NT2/D1 (cell line): ENCODE results near the gene TNFRSF13B.

Source experiments
- DNase-seq: peaks from one replicate; pipeline ENCODE4 v3.0.0-alpha.2; 2011; ENCODE audit warnings: low read depth, low spot score
- H3K27me3 ChIP-seq: 2 replicates; pipeline ENCODE4 v1.6.0; 2011; ENCODE audit warnings: mild to moderate bottlenecking; ENCODE audit not compliant: insufficient read length, insufficient read depth
- H3K36me3 ChIP-seq: 2 replicates; pipeline ENCODE4 v1.6.1; 2011; ENCODE audit warnings: mild to moderate bottlenecking, low read length, mixed read lengths; ENCODE audit not compliant: insufficient read depth, insufficient read length
- H3K4me1 ChIP-seq: 2 replicates; pipeline ENCODE4 v1.5.1; 2011; ENCODE audit not compliant: insufficient read depth, insufficient read length
- H3K4me3 ChIP-seq: 2 replicates; pipeline ENCODE4 v1.5.1; 2011; ENCODE audit warnings: low read depth; ENCODE audit not compliant: insufficient read length
- H3K9ac ChIP-seq: 2 replicates; pipeline ENCODE4 v1.6.0; 2011; ENCODE audit warnings: low read depth; ENCODE audit not compliant: insufficient read length
- H3K9me3 ChIP-seq: 2 replicates; pipeline ENCODE4 v1.5.1; 2011; ENCODE audit warnings: mild to moderate bottlenecking, low read length; ENCODE audit not compliant: insufficient read depth
- SUZ12 ChIP-seq: IDR thresholded peaks from 2 replicates; pipeline ENCODE4 v1.6.1; 2011; ENCODE audit not compliant: insufficient read length, insufficient read depth; ENCODE audit errors: extremely low read depth
- YY1 ChIP-seq: IDR thresholded peaks from 2 replicates; pipeline ENCODE4 v1.6.1; 2011; ENCODE audit not compliant: insufficient read length, insufficient read depth
- ZNF274 ChIP-seq: IDR thresholded peaks from 2 replicates; pipeline ENCODE4 v1.6.1; 2011; ENCODE audit warnings: mild to moderate bottlenecking, low read depth, low read length

The TNFRSF13B gene

DNA sequence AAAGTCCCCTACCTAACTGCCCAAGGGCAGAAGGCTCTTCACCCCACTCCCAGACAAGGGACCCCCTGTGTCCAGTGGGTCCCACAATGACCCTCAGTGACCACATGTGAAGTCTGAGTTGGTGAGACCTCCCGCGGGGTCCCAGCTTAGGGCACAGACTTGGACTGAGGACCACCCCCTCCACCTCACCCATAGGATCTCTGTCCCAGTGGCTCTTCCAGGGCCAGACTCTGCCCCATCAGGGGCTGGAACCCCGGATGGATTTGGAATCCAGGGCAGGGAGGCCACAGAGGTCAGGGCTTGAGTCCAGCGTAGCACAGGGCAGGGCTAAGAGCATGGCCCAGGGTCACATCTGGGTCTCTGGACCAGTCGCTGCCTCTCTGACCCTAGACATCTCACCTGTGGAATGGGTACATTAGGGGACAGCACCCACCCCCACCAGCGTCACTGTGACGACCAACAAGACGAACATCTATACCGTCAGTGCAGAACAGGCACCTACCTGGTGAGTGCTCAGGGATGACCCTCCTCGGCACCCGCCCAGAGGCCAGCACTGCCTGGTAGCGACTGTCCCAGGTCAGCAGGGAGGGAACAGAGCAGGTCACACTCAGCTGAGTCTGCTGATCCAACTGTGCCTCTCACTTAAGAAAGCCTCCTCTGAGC, 37.7 kb downstream of the TNFRSF13B start:
- no peak for TF ChIP-seq SUZ12
- TF ChIP-seq ZNF274, result no peak
- no peak for TF ChIP-seq YY1
- Histone ChIP-seq H3K9ac (no peak overlapping the region), H3K4me3 (no peak overlapping the region), H3K27me3 (no peaks in the 10 kb centered on the region), H3K4me1 (peaks cover 9% of the 10 kb centered on the region), H3K9me3 (no peaks in the 10 kb centered on the region), H3K36me3 (no peaks in the 10 kb centered on the region)
- no peak for DNase-seq

GRCh38 chr17:16933317-16934132, 38.4 kb downstream of the TNFRSF13B start:
- H3K4me3 ChIP-seq, result no peak overlapping the region
- DNase-seq, result no peak
- no peak for TF ChIP-seq SUZ12
- TF ChIP-seq YY1, result no peak
- no peak for TF ChIP-seq ZNF274
- H3K9me3 ChIP-seq, result no peaks in the 10 kb centered on the region
- no peaks in the 10 kb centered on the region for H3K27me3 ChIP-seq
- no peaks in the 10 kb centered on the region for H3K36me3 ChIP-seq
- H3K4me1 ChIP-seq, result peaks cover 2% of the 10 kb centered on the region
- no peak overlapping the region for H3K9ac ChIP-seq

DNA sequence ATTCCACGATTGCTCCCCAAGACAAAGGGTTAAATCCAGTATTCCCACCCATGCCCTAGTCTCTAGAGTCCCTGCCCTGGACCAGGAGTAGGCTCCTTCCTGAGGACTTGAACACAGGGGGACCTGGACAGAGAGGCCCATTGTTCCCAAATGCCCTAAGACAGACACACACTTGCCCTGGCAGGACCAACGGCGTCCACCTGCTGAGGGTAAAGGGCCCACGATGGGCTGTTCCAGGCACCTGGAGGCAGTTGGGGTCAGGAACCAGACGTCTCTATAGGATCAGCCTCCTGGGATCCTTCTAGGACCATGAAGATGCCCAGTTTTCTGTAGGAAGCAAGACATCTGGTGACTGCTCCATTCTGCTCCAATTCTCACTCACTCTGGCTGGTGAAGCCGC, 39.3 kb downstream of the TNFRSF13B start:
- DNase-seq, result no peak
- Histone ChIP-seq H3K4me1 (peaks cover 2% of the 10 kb centered on the region), H3K4me3 (no peak overlapping the region), H3K36me3 (no peaks in the 10 kb centered on the region), H3K9me3 (no peaks in the 10 kb centered on the region), H3K9ac (no peak overlapping the region), H3K27me3 (no peaks in the 10 kb centered on the region)
- TF ChIP-seq SUZ12, result no peak
- TF ChIP-seq ZNF274, result no peak
- TF ChIP-seq YY1, result no peak

DNA sequence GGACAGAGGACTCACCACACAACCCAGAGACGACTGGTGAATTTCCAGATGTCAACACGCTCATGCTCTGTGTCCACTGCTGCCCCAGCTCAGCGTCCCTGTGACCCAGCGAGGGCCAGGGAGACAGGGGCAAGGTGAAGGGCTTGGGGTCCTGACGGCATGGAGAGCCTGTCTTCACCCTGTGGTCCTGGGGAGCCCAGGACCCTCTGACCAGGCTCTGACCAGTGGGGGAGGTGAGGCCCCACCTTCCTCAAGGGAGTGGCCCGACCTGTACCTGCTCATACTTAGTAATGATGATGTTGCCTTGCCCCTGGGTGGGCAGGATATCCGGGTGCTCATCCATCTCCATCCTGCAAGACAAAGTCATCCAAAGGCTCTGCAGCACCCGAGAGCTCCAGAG, 39.8 kb downstream of the TNFRSF13B start:
- Histone ChIP-seq H3K4me3 (no peak overlapping the region), H3K36me3 (no peaks in the 10 kb centered on the region), H3K9me3 (no peaks in the 10 kb centered on the region), H3K9ac (no peak overlapping the region), H3K27me3 (no peaks in the 10 kb centered on the region), H3K4me1 (peaks cover 2% of the 10 kb centered on the region)
- DNase-seq, result no peak
- TF ChIP-seq YY1 (no peak), ZNF274 (no peak), SUZ12 (no peak)

DNA sequence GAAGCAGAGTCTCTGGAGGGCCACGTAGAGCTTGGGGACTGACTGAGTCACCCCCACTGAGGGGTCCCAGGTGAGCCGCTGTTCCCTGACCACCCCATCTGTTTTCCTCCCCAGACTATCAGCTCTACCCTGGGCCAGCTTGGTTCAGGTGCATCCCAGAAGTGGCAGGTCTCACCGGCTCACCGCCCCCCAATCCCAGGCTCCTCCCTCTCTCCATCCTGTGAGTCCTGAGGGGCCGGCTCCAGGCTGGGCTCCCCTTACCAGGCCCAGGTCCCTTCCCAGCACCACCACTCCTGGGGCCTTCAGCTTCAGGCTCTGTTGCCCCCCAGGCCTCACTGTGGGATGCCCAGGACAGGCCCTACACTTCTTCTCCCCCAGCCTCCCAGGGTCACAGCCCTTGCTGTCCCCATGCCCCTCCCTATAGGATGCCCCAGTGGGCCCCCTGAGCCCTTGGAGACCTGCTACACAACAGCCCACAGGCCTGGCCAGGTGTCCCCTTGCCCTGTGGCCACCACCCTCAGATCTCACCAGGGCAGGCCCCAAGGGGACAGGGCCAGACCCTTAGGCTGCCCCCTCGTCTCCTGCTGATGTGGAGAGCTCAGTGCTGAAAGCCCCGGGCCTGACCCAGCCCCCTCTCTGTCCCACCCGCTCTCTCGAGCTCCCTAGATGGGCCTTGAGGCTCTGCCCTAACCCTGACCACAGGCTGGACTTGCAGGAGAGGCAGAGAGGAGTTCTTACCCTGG, 40.4 kb downstream of the TNFRSF13B start:
- Histone ChIP-seq H3K9me3 (no peaks in the 10 kb centered on the region), H3K9ac (no peak overlapping the region), H3K4me3 (no peak overlapping the region), H3K36me3 (no peaks in the 10 kb centered on the region), H3K4me1 (peaks cover 2% of the 10 kb centered on the region), H3K27me3 (no peaks in the 10 kb centered on the region)
- no peak for DNase-seq
- no peak for TF ChIP-seq SUZ12
- TF ChIP-seq ZNF274, result no peak
- TF ChIP-seq YY1, result no peak

DNA sequence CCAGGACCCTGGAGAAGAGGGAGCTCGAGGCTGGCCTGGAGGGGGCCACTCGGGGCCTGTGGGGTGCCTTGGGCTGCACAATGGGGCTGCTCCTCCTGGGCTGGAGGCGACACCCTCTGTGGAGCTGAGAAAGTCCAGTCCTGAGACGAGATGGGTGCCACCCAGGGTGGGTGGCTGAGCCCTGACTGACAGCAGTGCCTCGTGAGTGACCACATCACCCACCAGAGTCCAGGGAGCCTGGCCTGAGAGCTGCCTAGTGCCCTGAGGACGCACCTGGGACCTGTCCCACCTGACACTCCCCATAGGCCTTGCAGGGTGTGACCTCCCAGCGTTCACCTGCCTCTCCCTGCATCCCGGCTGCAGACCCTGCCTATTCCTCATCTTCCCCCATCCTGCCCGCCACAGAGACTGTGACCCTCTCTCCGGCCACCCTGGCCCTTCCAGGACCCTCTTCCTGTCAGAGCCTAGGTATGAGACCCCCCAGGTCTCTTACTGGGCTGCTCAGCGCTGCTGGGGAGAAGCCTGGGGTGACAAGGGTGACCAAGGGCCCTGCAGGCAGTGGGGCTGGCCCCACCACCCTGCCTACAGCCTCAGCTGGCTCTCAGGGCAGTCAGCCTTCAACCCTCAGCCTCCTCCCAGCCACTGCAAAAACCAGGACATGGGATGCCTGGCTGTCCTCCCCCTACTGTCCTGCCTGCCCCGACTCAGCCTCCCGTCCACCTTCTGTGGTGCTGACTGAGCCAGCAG, 41.2 kb downstream of the TNFRSF13B start:
- Histone ChIP-seq H3K9me3 (no peaks in the 10 kb centered on the region), H3K27me3 (no peaks in the 10 kb centered on the region), H3K4me3 (no peak overlapping the region), H3K36me3 (no peaks in the 10 kb centered on the region), H3K4me1 (peaks cover 2% of the 10 kb centered on the region), H3K9ac (no peak overlapping the region)
- TF ChIP-seq YY1, result no peak
- no peak for TF ChIP-seq ZNF274
- no peak for TF ChIP-seq SUZ12
- DNase-seq, result no peak
